WTC11 (cell line): ENCODE results near the gene PLK2. TPM values are rescaled to one million over a fixed set of nuclear protein-coding genes. Genes with fewer than 3 reads are reported as not detected.

Experiments used
- ATAC-seq: fragments of 200-7000 bp; cut with Tn5 transposase; 2 replicates; pipeline ENCODE4 v1.10.0; 2021; ENCODE audit warnings: mild to moderate bottlenecking, moderate library complexity
- CTCF ChIA-PET: fragments of 300-600 bp; sonication (Branson Sonifier 250); formaldehyde crosslinking; loops from one replicate; lab custom pipeline; 2021; ENCODE audit warnings: antibody characterized with exemption; lab: Charles Lee
- POLR2A ChIA-PET: fragments of 350-600 bp; sonication (Branson Sonifier 250); formaldehyde crosslinking; loops from one replicate; lab custom pipeline; 2021; ENCODE audit warnings: antibody characterized with exemption; lab: Charles Lee
- DNase-seq: peaks from one replicate; pipeline ENCODE4 v3.0.0; 2021; ENCODE audit warnings: low spot score
- H3K27ac Mint-ChIP-seq: 2 replicates; pipeline ENCODE4 v1.8.0; 2021; ENCODE audit warnings: mixed read lengths
- H3K27me3 Mint-ChIP-seq: 2 replicates; pipeline ENCODE4 v1.8.0; 2021; ENCODE audit warnings: low read depth, mild to moderate bottlenecking, moderate library complexity, mixed read lengths
- H3K36me3 Mint-ChIP-seq: 2 replicates; pipeline ENCODE4 v1.8.0; 2021; ENCODE audit warnings: mixed read lengths
- H3K4me1 Mint-ChIP-seq: 2 replicates; pipeline ENCODE4 v1.8.0; 2022; ENCODE audit warnings: mixed read lengths
- H3K4me3 Mint-ChIP-seq: 2 replicates; pipeline ENCODE4 v1.8.0; 2021; ENCODE audit warnings: mild to moderate bottlenecking, moderate library complexity, mixed read lengths
- H3K9me3 Mint-ChIP-seq: 2 replicates; pipeline ENCODE4 v1.8.0; 2021; ENCODE audit warnings: mixed read lengths
- ATF1 ChIP-seq: sonication (generic); formaldehyde crosslinking; IDR thresholded peaks from 2 replicates; pipeline ENCODE4 v1.8.1; 2023; ENCODE audit warnings: mild to moderate bottlenecking, moderate library complexity, missing genetic modification reagents
- EMX1 ChIP-seq: fragments of 250-450 bp; sonication (Bioruptor Pico); IDR thresholded peaks from 2 replicates; pipeline ENCODE4 v1.8.0; 2021; ENCODE audit warnings: mild to moderate bottlenecking
- GRHL2 ChIP-seq: fragments of 250-450 bp; sonication (Bioruptor Pico); IDR thresholded peaks from 2 replicates; pipeline ENCODE4 v1.8.0; 2022; ENCODE audit warnings: mild to moderate bottlenecking, moderate library complexity; ENCODE audit not compliant: insufficient replicate concordance, severe bottlenecking
- GTF2I ChIP-seq: fragments of 250-450 bp; sonication (Bioruptor Pico); conservative IDR thresholded peaks from 2 replicates; pipeline ENCODE4 v1.4.0; 2021; ENCODE audit warnings: mild to moderate bottlenecking
- HMGA2 ChIP-seq: fragments of 250-450 bp; sonication (Bioruptor Pico); IDR thresholded peaks from 2 replicates; pipeline ENCODE4 v1.4.0; 2021; ENCODE audit warnings: mild to moderate bottlenecking, moderate library complexity
- MLX ChIP-seq: sonication (generic); formaldehyde crosslinking; IDR thresholded peaks from 2 replicates; pipeline ENCODE4 v1.8.1; 2023; ENCODE audit warnings: mild to moderate bottlenecking, missing genetic modification reagents, moderate library complexity
- RORB ChIP-seq: fragments of 250-450 bp; sonication (Bioruptor Pico); IDR thresholded peaks from 2 replicates; pipeline ENCODE4 v1.9.0; 2021; ENCODE audit warnings: mild to moderate bottlenecking
- SOX15 ChIP-seq: fragments of 250-450 bp; sonication (Bioruptor Pico); IDR thresholded peaks from 2 replicates; pipeline ENCODE4 v1.9.0; 2021; ENCODE audit warnings: mild to moderate bottlenecking
- STAT6 ChIP-seq: sonication (generic); formaldehyde crosslinking; conservative IDR thresholded peaks from 2 replicates; pipeline ENCODE4 v1.8.1; 2023; ENCODE audit warnings: mild to moderate bottlenecking, low read depth, missing genetic modification reagents, moderate library complexity
- USF2 ChIP-seq: sonication (generic); formaldehyde crosslinking; IDR thresholded peaks from 2 replicates; pipeline ENCODE4 v1.8.1; 2023; ENCODE audit warnings: mild to moderate bottlenecking, missing genetic modification reagents, moderate library complexity
- ZNF121 ChIP-seq: sonication (generic); formaldehyde crosslinking; IDR thresholded peaks from 2 replicates; pipeline ENCODE4 v1.8.0; 2023; ENCODE audit warnings: missing genetic modification reagents
- ZNF423 ChIP-seq: fragments of 250-450 bp; sonication (Bioruptor Pico); IDR thresholded peaks from 2 replicates; pipeline ENCODE4 v2.1.2; 2022; ENCODE audit warnings: mild to moderate bottlenecking, moderate library complexity
- total RNA-seq: library from RNA; stranded (reverse); gene quantifications from 3 replicates; pipeline ENCODE4 v1.2.3, GENCODE V29; 2021
- TF ChIP-seq, protein P1 (sequence below): sonication (generic); formaldehyde crosslinking; IDR thresholded peaks from 2 replicates; pipeline ENCODE4 v1.8.1; 2022; ENCODE audit warnings: mild to moderate bottlenecking, moderate library complexity, missing genetic modification reagents
- TF ChIP-seq, protein P2 (sequence below): fragments of 250-450 bp; sonication (Bioruptor Pico); IDR thresholded peaks from 2 replicates; pipeline ENCODE4 v1.9.0; 2021; ENCODE audit warnings: moderate library complexity, mild to moderate bottlenecking, inconsistent platforms, borderline replicate concordance
- TF ChIP-seq, protein P3 (sequence below): sonication (generic); formaldehyde crosslinking; IDR thresholded peaks from 2 replicates; pipeline ENCODE4 v1.8.1; 2022; ENCODE audit warnings: low read depth, mild to moderate bottlenecking, moderate library complexity, missing genetic modification reagents, borderline replicate concordance
- TF ChIP-seq, protein P4 (sequence below): sonication (generic); formaldehyde crosslinking; IDR thresholded peaks from 2 replicates; pipeline ENCODE4 v1.8.1; 2023; ENCODE audit warnings: mild to moderate bottlenecking, missing genetic modification reagents

Gene PLK2
- total RNA-seq, 1 experiment from 2014 or later, result 37.1 TPM

DNA sequence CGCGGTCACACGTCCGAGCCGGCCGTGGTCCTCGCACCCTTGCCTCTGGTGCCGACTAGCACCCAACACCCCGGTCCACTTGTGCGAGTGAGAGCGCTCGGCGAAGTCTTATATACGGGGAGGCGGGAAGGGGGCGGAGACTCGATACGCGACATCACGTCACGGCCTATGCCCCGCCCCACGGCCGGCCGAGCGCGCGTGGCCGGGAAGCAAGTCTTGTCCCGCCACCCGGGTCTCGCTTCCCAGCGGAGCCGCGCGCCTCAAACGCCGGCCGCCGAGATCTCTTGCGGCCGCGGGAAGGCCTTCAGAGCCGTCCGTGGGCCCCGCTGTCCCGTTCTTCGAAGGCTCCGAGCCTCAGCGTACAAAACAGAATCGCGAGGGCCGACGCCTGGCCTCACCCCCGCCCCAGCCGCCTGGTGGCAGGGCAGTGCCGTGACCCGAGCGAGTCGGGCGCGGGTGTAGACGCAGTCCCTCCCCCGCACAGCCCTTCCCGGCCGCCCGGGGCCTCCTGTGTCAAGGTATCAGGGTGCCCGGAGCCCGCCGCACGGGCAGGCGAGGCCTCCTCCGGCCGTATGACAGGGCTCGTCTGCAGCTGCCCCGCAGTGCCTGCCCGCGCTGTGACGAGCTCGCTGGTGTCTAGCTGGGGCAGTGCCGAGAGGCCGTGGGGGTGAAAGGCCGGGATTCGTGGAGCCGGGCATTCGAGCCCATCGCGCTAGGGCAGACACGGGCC is at the start of gene PLK2 (continued):
- TF ChIP-seq MLX (CRISPR knock-in tag) (0 out of 2 replicates have a peak, but pooled peaks have one; percentile 59), ZNF423 (CRISPR knock-in tag) (0 out of 2 replicates have a peak, but pooled peaks have one; percentile 26), ATF1 (peak; percentile 84), ZNF121 (CRISPR knock-in tag) (peak; percentile 98)
- TF ChIP-seq, protein P1, sequence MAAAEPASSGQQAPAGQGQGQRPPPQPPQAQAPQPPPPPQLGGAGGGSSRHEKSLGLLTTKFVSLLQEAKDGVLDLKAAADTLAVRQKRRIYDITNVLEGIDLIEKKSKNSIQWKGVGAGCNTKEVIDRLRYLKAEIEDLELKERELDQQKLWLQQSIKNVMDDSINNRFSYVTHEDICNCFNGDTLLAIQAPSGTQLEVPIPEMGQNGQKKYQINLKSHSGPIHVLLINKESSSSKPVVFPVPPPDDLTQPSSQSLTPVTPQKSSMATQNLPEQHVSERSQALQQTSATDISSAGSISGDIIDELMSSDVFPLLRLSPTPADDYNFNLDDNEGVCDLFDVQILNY, result 0 out of 2 replicates have a peak, but pooled peaks have one; percentile 33

DNA sequence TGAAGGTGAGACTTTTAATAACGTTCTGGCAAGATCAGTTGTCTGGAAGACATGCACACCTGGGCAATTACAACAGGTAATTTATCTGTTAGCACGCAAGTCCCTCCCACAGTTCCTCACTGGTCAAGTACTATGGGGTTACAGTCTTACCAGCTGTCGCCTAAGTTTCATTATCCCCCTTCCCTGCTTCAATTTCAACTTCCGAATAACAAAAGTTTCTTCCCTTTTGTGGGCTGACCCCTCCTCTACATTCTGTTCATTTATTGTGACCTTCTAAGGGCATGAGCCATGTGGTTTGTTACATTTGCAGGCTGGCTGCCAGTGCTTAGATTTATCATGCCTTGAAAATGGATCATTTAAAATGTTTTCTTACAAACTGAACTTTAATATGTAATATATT is 47.8 kb upstream of the PLK2 start:
- CTCF ChIA-PET, result no interaction called here
- peaks cover 11% of the 10 kb centered on the region for H3K4me1 Mint-ChIP-seq
- DNase-seq, result no peak
- peak overlapping the region; percentile 59; the same call in 1 of the 2 replicates for H3K27ac Mint-ChIP-seq
- no peak overlapping the region for H3K4me3 Mint-ChIP-seq
- peak; percentile 51 for ATAC-seq
- H3K36me3 Mint-ChIP-seq, result peaks cover 6% of the 10 kb centered on the region
- no peaks in the 10 kb centered on the region; the same call in 1 of the 2 replicates for H3K27me3 Mint-ChIP-seq
- no peak for TF ChIP-seq STAT6 (CRISPR knock-in tag)
- TF ChIP-seq GRHL2, result no peak
- TF ChIP-seq RORB (CRISPR knock-in tag), result no peak
- TF ChIP-seq SOX15 (CRISPR knock-in tag), result no peak
- TF ChIP-seq GTF2I (CRISPR knock-in tag), result no peak
- TF ChIP-seq, protein P2, sequence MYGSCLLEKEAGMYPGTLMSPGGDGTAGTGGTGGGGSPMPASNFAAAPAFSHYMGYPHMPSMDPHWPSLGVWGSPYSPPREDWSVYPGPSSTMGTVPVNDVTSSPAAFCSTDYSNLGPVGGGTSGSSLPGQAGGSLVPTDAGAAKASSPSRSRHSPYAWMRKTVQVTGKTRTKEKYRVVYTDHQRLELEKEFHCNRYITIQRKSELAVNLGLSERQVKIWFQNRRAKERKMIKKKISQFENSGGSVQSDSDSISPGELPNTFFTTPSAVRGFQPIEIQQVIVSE, result no peak
- no peak for TF ChIP-seq HMGA2 (CRISPR knock-in tag)
- TF ChIP-seq EMX1, result no peak
- TF ChIP-seq, protein P3, sequence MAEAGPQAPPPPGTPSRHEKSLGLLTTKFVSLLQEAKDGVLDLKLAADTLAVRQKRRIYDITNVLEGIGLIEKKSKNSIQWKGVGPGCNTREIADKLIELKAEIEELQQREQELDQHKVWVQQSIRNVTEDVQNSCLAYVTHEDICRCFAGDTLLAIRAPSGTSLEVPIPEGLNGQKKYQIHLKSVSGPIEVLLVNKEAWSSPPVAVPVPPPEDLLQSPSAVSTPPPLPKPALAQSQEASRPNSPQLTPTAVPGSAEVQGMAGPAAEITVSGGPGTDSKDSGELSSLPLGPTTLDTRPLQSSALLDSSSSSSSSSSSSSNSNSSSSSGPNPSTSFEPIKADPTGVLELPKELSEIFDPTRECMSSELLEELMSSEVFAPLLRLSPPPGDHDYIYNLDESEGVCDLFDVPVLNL (CRISPR knock-in tag), result no peak
- TF ChIP-seq USF2 (CRISPR knock-in tag), result no peak
- TF ChIP-seq, protein P4, sequence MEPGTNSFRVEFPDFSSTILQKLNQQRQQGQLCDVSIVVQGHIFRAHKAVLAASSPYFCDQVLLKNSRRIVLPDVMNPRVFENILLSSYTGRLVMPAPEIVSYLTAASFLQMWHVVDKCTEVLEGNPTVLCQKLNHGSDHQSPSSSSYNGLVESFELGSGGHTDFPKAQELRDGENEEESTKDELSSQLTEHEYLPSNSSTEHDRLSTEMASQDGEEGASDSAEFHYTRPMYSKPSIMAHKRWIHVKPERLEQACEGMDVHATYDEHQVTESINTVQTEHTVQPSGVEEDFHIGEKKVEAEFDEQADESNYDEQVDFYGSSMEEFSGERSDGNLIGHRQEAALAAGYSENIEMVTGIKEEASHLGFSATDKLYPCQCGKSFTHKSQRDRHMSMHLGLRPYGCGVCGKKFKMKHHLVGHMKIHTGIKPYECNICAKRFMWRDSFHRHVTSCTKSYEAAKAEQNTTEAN, result no peak
- POLR2A ChIA-PET, result no interaction called here
- peaks cover 17% of the 10 kb centered on the region for H3K9me3 Mint-ChIP-seq
